ENCODE measurements around the gene UBL4B.

The UBL4B gene

DNA sequence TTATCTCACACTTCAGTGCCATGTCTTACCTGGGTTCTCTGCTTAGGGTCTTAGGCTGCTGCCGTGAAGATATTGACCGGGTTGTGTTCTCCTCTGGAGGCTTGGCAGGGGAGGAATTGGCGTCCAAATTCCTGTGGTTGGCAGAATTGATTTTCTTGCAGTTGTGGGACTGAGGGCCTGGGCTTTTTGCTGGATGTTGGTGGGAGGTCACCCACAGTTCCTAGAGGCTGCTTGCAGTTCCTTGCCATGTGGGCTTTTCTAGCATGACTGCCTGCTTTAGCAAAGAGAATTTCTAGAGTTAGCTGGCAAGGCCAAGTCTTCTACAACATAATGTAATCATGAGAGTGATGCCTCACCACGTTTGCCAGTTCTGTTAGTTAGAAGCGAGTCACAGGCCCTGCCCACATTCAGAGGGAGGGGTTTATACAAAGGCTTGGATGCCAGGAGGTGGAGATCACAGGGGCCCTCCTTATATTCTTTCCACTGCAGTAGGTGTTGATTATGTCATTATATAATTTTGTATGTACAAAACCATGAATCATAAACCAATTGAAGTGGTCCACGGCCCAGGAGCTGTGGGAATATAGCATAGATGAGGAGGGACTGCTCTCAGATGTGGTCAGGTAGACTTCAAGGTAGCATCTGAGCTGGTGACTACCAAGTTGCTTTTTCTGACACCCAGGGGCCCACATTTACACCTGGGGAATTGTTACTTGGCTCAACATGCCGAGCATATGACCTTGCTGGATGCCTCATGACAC lies 6.6 kb downstream of the UBL4B start:
- DNase-seq, result peak; percentile 25 to 28

DNA sequence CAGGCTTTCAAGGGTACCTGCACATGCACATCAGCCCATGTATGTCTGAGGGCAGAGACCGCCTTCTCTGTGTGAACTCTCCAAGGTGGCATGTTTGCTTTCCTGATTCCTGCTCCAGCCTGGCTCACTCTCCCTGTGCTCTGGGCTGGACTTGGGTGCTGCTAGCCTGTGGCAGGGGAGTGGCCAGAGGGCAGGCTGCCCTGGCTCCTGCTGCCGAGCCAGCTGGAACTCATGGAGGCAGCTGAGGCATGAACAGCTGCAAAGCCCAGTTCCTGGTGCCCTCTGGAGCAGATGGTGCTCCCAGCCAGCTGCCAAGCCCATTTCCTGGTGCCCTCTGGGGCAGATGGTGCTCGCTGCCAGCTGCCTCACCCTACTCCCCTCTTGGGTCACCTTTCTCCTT lies 7.6 kb downstream of the UBL4B start:
- DNase-seq, result no peak

DNA sequence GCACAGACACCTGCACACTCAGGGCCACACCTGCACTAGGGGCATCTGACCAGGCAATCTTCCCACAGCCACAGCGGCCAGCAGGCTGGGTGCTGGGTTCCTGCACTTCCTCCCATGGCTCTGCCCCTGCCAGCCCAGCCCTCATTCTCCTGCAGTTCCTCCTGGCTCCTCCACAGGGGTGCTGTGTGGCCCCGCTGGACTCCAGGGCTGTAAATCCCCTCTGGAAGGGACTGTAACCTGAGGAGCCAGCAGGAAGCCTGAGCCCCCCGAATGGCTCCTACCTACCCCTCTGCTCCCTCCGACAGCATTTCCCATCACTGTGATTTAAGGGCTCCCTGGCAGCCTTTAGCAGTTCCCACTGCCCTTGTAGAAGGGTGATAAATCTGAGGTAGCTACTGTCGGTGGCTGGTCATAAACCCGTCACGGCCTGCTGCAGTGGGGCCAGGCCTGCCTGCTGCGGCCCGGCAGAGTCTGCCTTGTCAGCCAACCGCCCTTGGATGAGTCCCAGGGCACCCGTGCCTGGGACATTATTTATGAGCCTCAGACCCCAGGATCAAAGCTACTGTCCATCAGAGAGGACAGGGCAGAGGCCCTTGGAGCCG lies 8.8 kb downstream of the UBL4B start:
- no peak for DNase-seq

- no peak for DNase-seq
Observed at GRCh38 chr1:110123224-110123623, 11.0 kb downstream of the UBL4B start.

DNA sequence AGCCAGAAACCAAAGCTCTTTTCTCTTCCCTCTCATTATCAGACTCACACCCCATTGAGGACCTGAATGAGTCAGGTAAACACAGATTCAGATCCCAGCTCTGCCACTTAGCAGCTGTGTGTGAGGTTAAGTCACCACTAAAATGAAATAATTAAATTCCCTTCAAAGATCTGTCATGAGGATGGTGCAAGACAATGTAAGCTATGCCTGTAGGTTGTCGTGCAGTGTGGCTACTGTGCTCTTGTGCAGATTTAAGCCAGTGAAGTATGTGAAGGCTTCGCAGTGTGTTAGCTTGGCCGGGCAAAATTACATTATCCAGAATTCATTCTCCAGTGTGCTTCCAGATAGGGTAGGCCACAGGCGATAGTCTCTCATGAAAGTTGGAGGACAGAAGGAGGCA lies 13.6 kb downstream of the UBL4B start:
- no peak for DNase-seq

GRCh38 chr1:110130113-110130591 lies 17.9 kb downstream of the UBL4B start:
- DNase-seq, result peak in 1 of 2 donors; percentile 32

DNA sequence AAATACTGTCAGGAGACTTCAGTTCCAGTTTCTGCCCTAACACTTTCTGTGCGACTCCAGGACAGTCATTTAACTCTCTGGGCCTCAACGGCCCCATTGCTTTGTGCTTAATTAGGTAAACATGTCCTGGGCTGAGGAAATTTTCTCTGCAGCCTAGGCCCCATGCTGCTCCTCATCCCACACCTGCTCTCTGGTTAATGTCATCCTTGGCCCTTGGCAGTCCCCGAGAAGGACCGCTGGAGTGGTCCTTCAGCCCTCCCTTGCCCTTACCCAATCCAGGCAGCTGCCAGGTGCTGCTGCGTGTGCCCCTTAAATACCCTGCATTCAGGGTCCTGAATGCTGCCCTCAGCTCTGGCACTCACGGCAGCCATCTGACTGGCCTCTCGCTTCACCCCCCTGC lies 18.7 kb downstream of the UBL4B start:
- DNase-seq, result no peak

GRCh38 chr1:110132682-110133081 lies 20.4 kb downstream of the UBL4B start:
- no peak for DNase-seq

DNA sequence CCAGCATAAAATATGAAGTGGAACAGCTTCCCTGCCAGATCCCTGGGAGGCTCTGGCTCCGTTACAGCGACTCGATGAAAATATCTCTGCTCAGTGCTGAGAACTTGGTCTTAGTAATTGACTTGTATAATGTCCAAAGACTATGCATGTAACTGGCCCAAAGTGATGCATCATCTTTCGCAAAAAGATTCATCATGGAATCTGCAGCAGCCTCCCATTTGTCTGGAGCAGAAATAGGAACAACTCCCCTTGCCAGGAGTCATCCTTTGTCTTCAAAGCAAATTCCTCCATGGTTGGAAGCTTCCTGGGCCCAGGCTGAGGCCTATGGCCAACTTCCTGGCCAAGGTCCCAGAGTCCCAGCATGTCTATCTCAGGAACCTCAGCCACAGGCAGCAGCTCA lies 21.2 kb downstream of the UBL4B start:
- DNase-seq, result no peak

DNA sequence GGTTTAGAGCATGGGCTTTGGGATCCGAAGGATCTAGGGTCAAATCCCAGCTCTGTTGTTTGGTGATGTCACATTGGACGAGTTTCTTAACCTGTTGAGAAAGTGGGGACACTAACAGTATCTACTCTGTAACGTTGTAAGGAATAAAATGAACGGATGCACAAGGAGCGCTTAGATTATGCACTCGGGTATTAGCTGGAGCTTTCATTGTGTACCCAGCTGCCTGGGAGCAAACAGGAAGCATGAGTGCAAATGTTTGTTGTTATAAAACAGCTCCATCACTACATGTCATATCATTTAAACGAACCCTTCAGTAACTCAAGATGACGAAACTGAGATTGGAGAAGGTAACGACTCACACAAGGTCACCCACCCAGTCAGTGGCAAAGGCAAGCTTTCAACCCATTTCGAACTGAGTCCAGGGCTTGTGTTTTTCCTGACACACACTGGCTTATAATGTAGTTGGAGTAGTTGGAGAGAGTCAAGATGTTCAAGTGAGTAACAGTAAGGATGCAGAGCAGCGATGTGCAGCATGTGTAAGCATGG lies 21.9 kb downstream of the UBL4B start:
- no peak for DNase-seq

DNA sequence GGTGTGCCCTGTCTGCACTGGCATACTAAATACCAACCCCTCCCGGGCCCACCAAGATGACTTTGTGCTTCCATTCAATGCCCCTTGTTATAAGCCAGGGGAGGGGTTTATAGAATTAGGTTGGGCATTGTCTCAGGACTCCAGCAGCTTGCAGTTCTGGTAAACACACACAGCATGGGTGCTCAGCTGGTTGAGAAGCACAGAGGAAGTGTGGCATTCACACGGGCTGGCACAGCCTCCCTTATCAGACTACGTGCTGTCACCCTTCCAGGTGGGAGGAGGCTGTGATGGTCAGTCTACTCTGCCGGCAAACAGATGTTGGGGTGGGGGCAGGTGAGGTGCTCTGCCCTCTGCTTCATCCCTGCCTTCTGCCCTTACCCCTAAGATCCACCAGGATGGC lies 23.0 kb downstream of the UBL4B start:
- DNase-seq, result no peak

DNA sequence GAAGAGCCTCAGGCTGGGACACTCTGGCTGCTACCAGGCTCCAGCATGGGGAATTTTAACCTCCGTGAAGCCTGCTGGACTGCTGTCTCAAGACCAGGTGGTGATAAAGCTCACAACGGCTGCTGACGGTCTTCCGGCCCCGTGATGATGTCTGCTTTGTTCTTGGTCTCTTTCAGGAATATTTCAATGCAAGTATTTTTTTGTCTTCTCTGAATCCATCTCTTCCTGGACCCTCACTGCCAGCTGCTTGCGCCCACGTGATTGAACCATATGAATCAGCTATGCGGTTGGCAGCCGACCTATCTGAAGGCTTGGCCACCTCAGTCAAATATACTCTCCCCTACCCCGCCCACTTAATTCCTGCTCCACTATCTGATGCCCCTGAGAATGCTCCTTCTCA lies 23.4 kb downstream of the UBL4B start:
- no peak for DNase-seq

- DNase-seq, result peak; percentile 22 to 38
Observed at GRCh38 chr1:110136911-110137310, 24.7 kb downstream of the UBL4B start.

- no peak for DNase-seq
Observed at GRCh38 chr1:110138956-110139355, 26.7 kb downstream of the UBL4B start.

- DNase-seq, result no peak
Observed at GRCh38 chr1:110144366-110144765, 32.1 kb downstream of the UBL4B start.

- no peak for DNase-seq
Observed at GRCh38 chr1:110148961-110149360, 36.7 kb downstream of the UBL4B start.

DNA sequence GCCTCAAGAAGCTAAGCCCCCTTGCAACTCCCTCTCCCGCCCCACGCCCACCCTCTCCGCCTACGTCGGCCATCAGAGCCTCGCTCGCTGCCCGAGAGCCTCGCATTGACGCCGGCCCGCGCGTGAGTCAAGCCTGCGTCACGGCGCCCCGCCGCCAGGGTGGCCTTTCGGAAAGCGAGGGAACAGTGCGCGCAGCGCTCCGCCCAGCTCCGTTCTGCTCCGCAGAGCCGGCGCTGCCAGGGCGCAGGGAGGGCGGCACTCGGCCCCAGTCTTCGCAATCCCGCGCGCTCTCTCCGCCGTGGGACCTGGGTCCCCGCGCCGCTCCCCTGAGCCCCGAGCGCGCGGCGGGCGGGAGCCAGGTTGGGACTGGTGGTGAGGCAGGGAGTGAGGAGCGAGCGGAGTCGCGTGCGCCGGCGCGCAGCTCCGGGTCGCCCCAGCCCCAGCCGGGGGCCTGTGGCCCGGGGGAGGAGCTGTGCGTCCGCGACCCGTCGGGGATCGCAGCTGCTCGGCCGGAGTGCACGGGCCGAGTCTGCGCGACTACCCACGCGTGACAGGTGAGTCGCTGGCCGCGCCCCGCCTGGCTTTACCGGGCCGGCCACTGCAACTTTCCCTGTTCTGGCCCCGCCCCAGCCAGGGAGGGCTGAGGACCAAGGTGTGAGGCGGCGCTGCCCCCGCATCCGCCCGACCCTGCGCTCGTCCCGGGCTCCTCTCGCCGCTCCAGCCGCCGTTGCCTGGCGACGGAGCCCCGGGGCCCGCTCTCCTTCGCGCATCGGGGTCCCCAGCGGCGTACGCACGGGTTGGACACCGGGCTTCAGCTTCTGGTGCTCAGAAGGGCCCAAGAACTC lies 38.3 kb downstream of the UBL4B start, which contains the start of gene SLC6A17:
Gene SLC6A17, plus strand, starts transcription at position 165 of the 845 bp plus-strand sequence. CDS start 16,436 bp downstream, outside the sequence.
- DNase-seq, result peak; percentile 35 to 77

DNA sequence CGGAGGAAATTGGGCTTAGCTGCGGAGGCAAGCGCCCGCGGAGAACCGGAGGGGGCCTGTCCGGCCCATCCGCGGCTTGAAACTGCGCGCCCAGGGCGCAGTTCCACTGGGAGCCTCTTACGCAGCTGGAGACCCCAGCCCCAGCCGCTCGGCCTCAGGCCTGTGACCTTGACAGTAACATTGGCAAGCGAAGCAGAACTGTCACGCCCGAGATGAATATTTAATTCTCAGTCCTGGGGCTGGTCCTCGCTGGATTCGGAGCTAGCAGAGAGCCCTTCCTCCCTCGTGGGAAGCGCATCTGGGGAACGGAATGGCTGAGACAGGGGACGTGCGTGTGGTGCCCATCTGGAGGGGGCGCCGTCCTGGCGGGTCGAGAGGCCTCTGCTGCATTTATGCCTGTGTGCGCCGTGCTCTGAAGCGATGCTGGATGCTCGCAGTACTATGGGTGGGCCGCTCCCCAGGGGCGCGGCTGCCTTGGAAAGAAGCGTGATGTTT lies 39.0 kb downstream of the UBL4B start:
- no peak for DNase-seq

DNA sequence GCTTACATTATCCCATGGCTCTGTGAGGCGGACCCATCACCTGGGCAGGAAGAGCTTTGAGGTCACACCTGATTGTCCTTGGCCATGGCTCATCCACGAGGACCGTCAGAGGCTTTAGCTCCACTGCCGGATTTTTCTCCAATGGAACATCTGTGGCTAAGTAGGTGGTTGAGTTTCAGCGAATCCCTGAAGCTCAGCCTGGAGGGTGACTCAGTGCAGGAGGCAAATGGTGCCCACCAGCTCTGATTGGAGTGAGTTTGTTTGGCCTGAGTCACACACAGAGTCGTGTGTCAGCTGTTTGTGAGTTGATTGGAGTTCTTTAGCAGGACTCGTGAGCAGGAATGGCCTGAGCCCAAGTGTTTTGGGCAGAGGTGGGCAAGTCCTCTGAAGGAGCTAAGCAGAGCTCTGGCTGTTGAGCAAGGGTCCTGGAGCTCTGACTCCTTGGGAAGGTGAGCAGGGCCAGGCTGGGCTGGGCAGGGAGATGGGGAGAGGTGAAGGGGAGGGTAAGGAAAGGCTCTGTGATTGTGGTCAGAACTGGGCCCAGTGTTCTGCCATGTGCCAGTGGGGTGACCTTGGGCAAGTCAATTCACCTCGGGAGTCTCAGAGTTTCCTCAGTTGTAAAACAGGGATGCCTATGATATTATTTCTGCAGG lies 40.0 kb downstream of the UBL4B start:
- DNase-seq, result no peak

DNA sequence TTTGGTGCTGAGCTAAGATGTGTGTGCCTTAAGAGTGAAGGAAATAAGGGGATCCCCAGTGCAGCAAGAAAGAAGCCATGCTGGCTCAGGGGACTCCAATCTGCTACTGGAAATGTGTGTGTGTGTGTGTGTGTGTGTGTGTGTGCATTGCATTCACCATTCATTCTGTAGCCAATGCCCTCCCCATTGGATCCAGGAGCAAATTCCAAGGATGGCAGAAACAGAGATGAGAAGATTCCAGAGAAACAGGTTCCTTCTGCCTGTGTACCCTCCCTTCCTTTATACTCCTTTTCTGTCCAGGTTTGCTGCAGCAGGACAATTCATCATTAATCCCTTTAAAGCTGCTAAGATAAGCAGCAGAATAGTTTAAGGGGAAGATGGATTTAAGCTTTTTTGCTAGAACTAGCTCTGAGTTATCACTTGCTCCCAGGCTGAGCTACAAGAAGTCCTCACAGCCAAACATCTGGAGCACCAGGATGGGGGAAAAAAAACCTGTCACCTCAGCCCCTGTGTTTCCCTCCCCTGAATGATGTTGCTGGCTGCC lies 41.2 kb downstream of the UBL4B start:
- DNase-seq, result no peak

- peak; percentile 54 to 66 for DNase-seq
Observed at GRCh38 chr1:110155878-110156522, 43.8 kb downstream of the UBL4B start.

DNA sequence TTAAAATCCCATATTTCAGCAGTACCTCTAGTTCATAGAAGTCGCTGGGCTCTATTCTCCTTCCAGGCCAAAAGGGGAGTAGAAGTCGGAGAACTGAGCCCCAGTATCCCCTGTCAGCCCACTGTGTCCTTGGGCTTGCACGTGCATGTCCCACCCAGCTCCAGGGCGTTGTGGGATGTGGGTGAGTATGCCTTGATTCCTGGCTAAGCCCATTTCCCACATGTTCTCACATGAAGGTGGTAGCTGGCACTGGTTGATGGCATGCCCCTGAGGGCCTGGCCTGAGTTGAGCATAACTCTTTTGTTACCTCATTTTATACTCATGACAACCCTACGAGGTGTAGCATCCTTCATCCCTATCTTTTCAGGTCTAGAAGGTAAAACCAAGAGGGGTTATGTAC lies 46.0 kb downstream of the UBL4B start:
- no peak for DNase-seq
